ENCODE measurements around the gene MARCHF10. TPM values are rescaled to one million over a fixed set of nuclear protein-coding genes. Genes with fewer than 3 reads are reported as not detected.
"Not testable (repeated sequence)": the region's sequence is repeated elsewhere in the genome, so short reads cannot be mapped to it uniquely, and the experiment has no call there.

MARCHF10 gene
- not detected for total RNA-seq
- long read RNA-seq, result 0 reads

- no peak for DNase-seq (ENCODE audit: low spot score)
- intact Hi-C loops (cut with DNase I), result no loop called here
These were observed at the start of gene MARCHF10 for GRCh38 chr17:62807812-62808575. MARCHF10 (minus strand) TSS chr17:62808314; CDS start chr17:62801735, 6,579 bp downstream.

- DNase-seq (ENCODE audit: low spot score), result no peak
- intact Hi-C loops (cut with DNase I), result no loop called here
These were observed 49.4 kb upstream of the MARCHF10 start for GRCh38 chr17:62857526-62857925.

GRCh38 chr17:62856594-62856993, 48.5 kb upstream of the MARCHF10 start:
- no peak for DNase-seq (ENCODE audit: low spot score)
- intact Hi-C loops (cut with DNase I), result no loop called here

GRCh38 chr17:62855156-62855555, 47.0 kb upstream of the MARCHF10 start:
- no peak for DNase-seq (ENCODE audit: low spot score)
- intact Hi-C loops (cut with DNase I), result no loop called here

- no peak for DNase-seq (ENCODE audit: low spot score)
- intact Hi-C loops (cut with DNase I), result no loop called here
These were observed 46.1 kb upstream of the MARCHF10 start for GRCh38 chr17:62854098-62854680.

- intact Hi-C loops (cut with DNase I), result no loop called here
- DNase-seq (ENCODE audit: low spot score), result no peak
These were observed 44.1 kb upstream of the MARCHF10 start for GRCh38 chr17:62852195-62852594.

- DNase-seq (ENCODE audit: low spot score); intact Hi-C loops (cut with DNase I): not testable (repeated sequence)
These were observed 41.7 kb upstream of the MARCHF10 start for GRCh38 chr17:62849591-62850415.

GRCh38 chr17:62848334-62848733, 40.2 kb upstream of the MARCHF10 start:
- intact Hi-C loops (cut with DNase I), result no loop called here
- no peak for DNase-seq (ENCODE audit: low spot score)

GRCh38 chr17:62847426-62847825, 39.3 kb upstream of the MARCHF10 start:
- DNase-seq (ENCODE audit: low spot score), result no peak
- intact Hi-C loops (cut with DNase I), result no loop called here

GRCh38 chr17:62840871-62841270, 32.8 kb upstream of the MARCHF10 start:
- intact Hi-C loops (cut with DNase I), result no loop called here
- no peak for DNase-seq (ENCODE audit: low spot score)

- DNase-seq (ENCODE audit: low spot score); intact Hi-C loops (cut with DNase I): not testable (repeated sequence)
These were observed 25.7 kb upstream of the MARCHF10 start for GRCh38 chr17:62833816-62834215.

- intact Hi-C loops (cut with DNase I), result no loop called here
- DNase-seq (ENCODE audit: low spot score), result no peak
These were observed 24.3 kb upstream of the MARCHF10 start for GRCh38 chr17:62832405-62832804.

- DNase-seq (ENCODE audit: low spot score); intact Hi-C loops (cut with DNase I): not testable (repeated sequence)
These were observed 23.0 kb upstream of the MARCHF10 start for GRCh38 chr17:62831066-62831465.

- intact Hi-C loops (cut with DNase I), result no loop called here
- no peak for DNase-seq (ENCODE audit: low spot score)
These were observed 19.8 kb upstream of the MARCHF10 start for GRCh38 chr17:62827746-62828485.

- no peak for DNase-seq (ENCODE audit: low spot score)
- intact Hi-C loops (cut with DNase I), result no loop called here
These were observed 18.8 kb upstream of the MARCHF10 start for GRCh38 chr17:62826956-62827355.

- intact Hi-C loops (cut with DNase I), result no loop called here
- no peak for DNase-seq (ENCODE audit: low spot score)
These were observed 17.1 kb upstream of the MARCHF10 start for GRCh38 chr17:62825182-62825581.

GRCh38 chr17:62824290-62825131, 16.4 kb upstream of the MARCHF10 start:
- DNase-seq (ENCODE audit: low spot score), result no peak
- intact Hi-C loops (cut with DNase I), result no loop called here

- no peak for DNase-seq (ENCODE audit: low spot score)
- intact Hi-C loops (cut with DNase I), result no loop called here
These were observed 15.2 kb upstream of the MARCHF10 start for GRCh38 chr17:62823111-62823893.
